ELR (cell line): ENCODE results near the gene PLPP4.

Source experiments
- DNase-seq: peaks from one replicate; pipeline ENCODE4 v3.0.0-alpha.2; 2015; ENCODE audit warnings: low read depth

Gene PLPP4

GRCh38 chr10:120456626-120457430 is at the start of gene PLPP4:
Gene PLPP4 (plus strand): TSS chr10:120457227. CDS start chr10:120457306, 79 bp downstream.
- DNase-seq = peak; percentile 45

GRCh38 chr10:120409816-120410215 is 47.2 kb upstream of the PLPP4 start:
- DNase-seq = no peak

GRCh38 chr10:120414946-120415345 is 42.1 kb upstream of the PLPP4 start:
- no peak for DNase-seq

GRCh38 chr10:120415709-120416330 is 41.2 kb upstream of the PLPP4 start:
- DNase-seq = peak; percentile 91

- DNase-seq = no peak
Observed at GRCh38 chr10:120420421-120420820, 36.6 kb upstream of the PLPP4 start.

GRCh38 chr10:120421250-120421649 is 35.8 kb upstream of the PLPP4 start:
- DNase-seq = no peak

- DNase-seq = peak; percentile 93
Observed at GRCh38 chr10:120422457-120422856, 34.6 kb upstream of the PLPP4 start.

GRCh38 chr10:120423431-120424197 is 33.4 kb upstream of the PLPP4 start:
- peak; percentile 84 for DNase-seq

- DNase-seq = peak; percentile 54
Observed at GRCh38 chr10:120424198-120424464, 32.9 kb upstream of the PLPP4 start.

- DNase-seq = peak; percentile 75
Observed at GRCh38 chr10:120426306-120426705, 30.7 kb upstream of the PLPP4 start.

GRCh38 chr10:120428754-120429153 is 28.3 kb upstream of the PLPP4 start:
- no peak for DNase-seq

- no peak for DNase-seq
Observed at GRCh38 chr10:120429395-120429794, 27.6 kb upstream of the PLPP4 start.

GRCh38 chr10:120431251-120431651 is 25.8 kb upstream of the PLPP4 start:
- DNase-seq = no peak

- DNase-seq = peak; percentile 38
Observed at GRCh38 chr10:120432209-120432608, 24.8 kb upstream of the PLPP4 start.

GRCh38 chr10:120433141-120433540 is 23.9 kb upstream of the PLPP4 start:
- no peak for DNase-seq

- peak; percentile 83 for DNase-seq
Observed at GRCh38 chr10:120436439-120437112, 20.5 kb upstream of the PLPP4 start.

- peak; percentile 63 for DNase-seq
Observed at GRCh38 chr10:120437541-120437940, 19.5 kb upstream of the PLPP4 start.

GRCh38 chr10:120451968-120452367 is 5.1 kb upstream of the PLPP4 start:
- no peak for DNase-seq

GRCh38 chr10:120453319-120453718 is 3.7 kb upstream of the PLPP4 start:
- no peak for DNase-seq

- no peak for DNase-seq
Observed at GRCh38 chr10:120453886-120454285, 3.1 kb upstream of the PLPP4 start.

GRCh38 chr10:120455004-120455403 is 2.0 kb upstream of the PLPP4 start:
- DNase-seq = peak; percentile 79

- DNase-seq = no peak
Observed at GRCh38 chr10:120455606-120456005, 1.4 kb upstream of the PLPP4 start.
